Activated CD8-positive, alpha-beta memory T cell treated with anti-CD3 and anti-CD28 coated beads for 4 hours (primary cell): ENCODE measurements around the gene STIM2.
A peak's percentile ranks its signal among the peaks of the same experiment; 100 is the strongest.
"Not testable (repeated sequence)": the region's sequence is repeated elsewhere in the genome, so short reads cannot be mapped to it uniquely, and the experiment has no call there.

ENCODE experiments used
- DNase-seq, 2 donors: peaks; one replicate each; pipeline ENCODE4 v3.0.0-alpha.2; 2020; ENCODE audit warnings: low read depth in 2 of 2

Gene STIM2

GRCh38 chr4:27001398-27002164 is 140.9 kb downstream of the STIM2 start:
- no peak for DNase-seq

GRCh38 chr4:27003642-27004113 is 143.0 kb downstream of the STIM2 start:
- DNase-seq = no peak

GRCh38 chr4:27005501-27005900 is 144.9 kb downstream of the STIM2 start:
- no peak for DNase-seq

GRCh38 chr4:27005905-27006590 is 145.4 kb downstream of the STIM2 start:
- DNase-seq = no peak

GRCh38 chr4:27006646-27007045 is 146.0 kb downstream of the STIM2 start:
- DNase-seq = no peak

GRCh38 chr4:27007507-27007906 is 146.9 kb downstream of the STIM2 start:
- no peak for DNase-seq

- no peak for DNase-seq
These were observed 148.0 kb downstream of the STIM2 start for GRCh38 chr4:27008679-27009078.

GRCh38 chr4:27009539-27009938 is 148.9 kb downstream of the STIM2 start:
- no peak for DNase-seq

- DNase-seq = peak; percentile 19 to 27
These were observed 149.8 kb downstream of the STIM2 start for GRCh38 chr4:27010334-27010940.

- DNase-seq = no peak
These were observed 150.8 kb downstream of the STIM2 start for GRCh38 chr4:27011401-27011800.

GRCh38 chr4:27013012-27013411 is 152.4 kb downstream of the STIM2 start:
- no peak for DNase-seq

GRCh38 chr4:27016551-27016950 is 155.9 kb downstream of the STIM2 start:
- no peak for DNase-seq

GRCh38 chr4:27017623-27018022 is 157.0 kb downstream of the STIM2 start:
- no peak for DNase-seq

- DNase-seq = no peak
These were observed 157.4 kb downstream of the STIM2 start for GRCh38 chr4:27018076-27018475.

GRCh38 chr4:27018910-27019309 is 158.3 kb downstream of the STIM2 start:
- no peak for DNase-seq

GRCh38 chr4:27019766-27020165 is 159.1 kb downstream of the STIM2 start:
- DNase-seq = no peak

GRCh38 chr4:27020203-27020602 is 159.6 kb downstream of the STIM2 start:
- no peak for DNase-seq

GRCh38 chr4:27020603-27021002 is 160.0 kb downstream of the STIM2 start:
- DNase-seq = no peak

- DNase-seq = no peak
These were observed 162.3 kb downstream of the STIM2 start for GRCh38 chr4:27022963-27023362.

GRCh38 chr4:27023366-27023765 is 162.7 kb downstream of the STIM2 start:
- DNase-seq = no peak

- no peak for DNase-seq
These were observed 164.2 kb downstream of the STIM2 start for GRCh38 chr4:27024805-27025204.

GRCh38 chr4:27027428-27027827 is 166.8 kb downstream of the STIM2 start:
- no peak for DNase-seq

GRCh38 chr4:27035127-27035526 is 174.5 kb downstream of the STIM2 start:
- not testable (repeated sequence) for DNase-seq
